A549 (cell line): ENCODE results near the gene LBH.

ENCODE experiments used
- BHLHE40 ChIP-seq: IDR thresholded peaks from 2 replicates; pipeline ENCODE4 v1.6.1; 2012; ENCODE audit warnings: low read depth, low read length, inconsistent platforms
- CTCF ChIP-seq: fragments of >200 bp; sonication (Bioruptor Twin); formaldehyde crosslinking; IDR thresholded peaks from 3 replicates; pipeline ENCODE4 v1.5.1; 2016
- RFX5 ChIP-seq: fragments of 450-650 bp; IDR thresholded peaks from 2 replicates; pipeline ENCODE4 v1.7.1; 2014; ENCODE audit warnings: antibody characterized with exemption, mild to moderate bottlenecking, moderate library complexity
- SMC3 ChIP-seq: fragments of >200 bp; sonication (Bioruptor Twin); formaldehyde crosslinking; IDR thresholded peaks from 3 replicates; pipeline ENCODE4 v1.6.1; 2018; ENCODE audit warnings: inconsistent platforms

GRCh38 chr2:30213907-30214463, 17.3 kb upstream of the LBH start:
- no peak for TF ChIP-seq SMC3
- no peak for TF ChIP-seq CTCF
- no peak for TF ChIP-seq BHLHE40
- no peak for TF ChIP-seq RFX5
